Activated T-cell treated with anti-CD3 and anti-CD28 coated beads for 4 hours (primary cell): ENCODE results near the gene PMF1.

Experiments used
- DNase-seq: peaks from one replicate; pipeline ENCODE4 v3.0.0-alpha.2; 2020

PMF1 gene

GRCh38 chr1:156241311-156241811 lies 28.6 kb downstream of the PMF1 start:
- DNase-seq: no peak

GRCh38 chr1:156241926-156242325 lies 29.1 kb downstream of the PMF1 start, which contains the start of gene BGLAP:
Gene BGLAP, plus strand, starts transcription at chr1:156242184. Its CDS starts 48 bp downstream, at chr1:156242232.
- no peak for DNase-seq

DNA sequence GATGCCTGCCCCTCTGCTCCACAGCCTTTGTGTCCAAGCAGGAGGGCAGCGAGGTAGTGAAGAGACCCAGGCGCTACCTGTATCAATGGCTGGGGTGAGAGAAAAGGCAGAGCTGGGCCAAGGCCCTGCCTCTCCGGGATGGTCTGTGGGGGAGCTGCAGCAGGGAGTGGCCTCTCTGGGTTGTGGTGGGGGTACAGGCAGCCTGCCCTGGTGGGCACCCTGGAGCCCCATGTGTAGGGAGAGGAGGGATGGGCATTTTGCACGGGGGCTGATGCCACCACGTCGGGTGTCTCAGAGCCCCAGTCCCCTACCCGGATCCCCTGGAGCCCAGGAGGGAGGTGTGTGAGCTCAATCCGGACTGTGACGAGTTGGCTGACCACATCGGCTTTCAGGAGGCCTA lies 29.9 kb downstream of the PMF1 start:
- no peak for DNase-seq

GRCh38 chr1:156244126-156244525 lies 31.3 kb downstream of the PMF1 start:
- no peak for DNase-seq

DNA sequence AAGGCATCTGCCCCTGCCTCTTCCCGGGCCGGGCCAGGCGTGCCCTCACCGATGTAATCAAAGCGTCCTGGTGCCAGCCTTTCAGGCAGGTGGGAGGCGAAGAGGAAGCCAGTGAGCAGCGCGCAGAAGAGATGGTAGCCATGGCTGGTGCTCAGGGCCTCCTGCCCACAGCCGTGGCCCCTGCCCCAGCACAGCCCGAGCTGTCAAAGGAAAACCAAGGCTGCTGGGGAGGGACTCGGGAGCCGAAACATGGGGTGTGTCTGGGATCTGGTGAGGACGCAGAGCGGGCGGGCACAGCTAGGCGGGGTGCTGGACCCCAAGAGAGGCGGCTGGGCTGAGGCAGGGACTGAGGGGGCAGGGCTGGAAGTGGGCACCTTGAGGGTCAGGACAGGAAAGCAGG lies 31.9 kb downstream of the PMF1 start:
- no peak for DNase-seq

- DNase-seq: no peak
Measured at GRCh38 chr1:156245451-156246232, 32.8 kb downstream of the PMF1 start.

GRCh38 chr1:156246241-156246780 lies 33.5 kb downstream of the PMF1 start:
- no peak for DNase-seq

DNA sequence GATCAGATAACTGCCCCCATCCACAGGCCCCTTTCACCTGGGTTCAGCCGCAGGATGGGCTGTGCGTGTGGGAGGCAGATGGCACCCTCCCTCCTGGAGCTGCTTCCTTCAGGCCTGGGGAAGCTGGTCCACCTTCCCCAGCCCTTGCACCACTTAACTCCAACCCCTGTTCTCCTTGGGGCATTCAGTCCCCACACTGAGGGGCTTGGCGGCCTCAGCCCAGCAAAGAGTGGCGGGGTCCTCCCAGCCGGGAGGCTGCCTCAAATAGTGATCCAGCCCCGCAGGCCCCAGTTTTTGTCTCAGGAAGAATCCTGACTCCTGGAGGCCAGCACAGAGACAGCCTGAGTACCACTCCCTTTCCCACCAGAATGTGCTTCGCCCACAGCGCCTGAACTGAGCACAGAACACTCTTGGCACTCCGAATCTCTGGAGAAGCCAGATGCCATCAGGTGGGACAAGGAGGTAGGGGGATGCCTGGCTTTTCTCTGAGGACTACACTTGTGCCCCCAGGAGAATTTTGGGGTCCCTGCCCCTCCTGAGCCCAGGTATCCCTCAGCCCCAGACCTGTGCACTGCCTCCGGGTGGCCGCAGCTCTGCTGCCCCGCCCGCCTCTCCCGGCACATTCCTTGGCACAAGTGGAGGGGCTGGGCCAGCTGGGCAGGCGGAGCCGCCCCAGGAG lies 34.1 kb downstream of the PMF1 start:
- no peak for DNase-seq

GRCh38 chr1:156247460-156248322 lies 34.9 kb downstream of the PMF1 start, which contains the start of gene PAQR6:
Gene PAQR6, minus strand, starts transcription at chr1:156248056. Its CDS starts 1,325 bp downstream, at chr1:156246731.
- no peak for DNase-seq

- no peak for DNase-seq
Measured at GRCh38 chr1:156248323-156248683, 35.5 kb downstream of the PMF1 start.

DNA sequence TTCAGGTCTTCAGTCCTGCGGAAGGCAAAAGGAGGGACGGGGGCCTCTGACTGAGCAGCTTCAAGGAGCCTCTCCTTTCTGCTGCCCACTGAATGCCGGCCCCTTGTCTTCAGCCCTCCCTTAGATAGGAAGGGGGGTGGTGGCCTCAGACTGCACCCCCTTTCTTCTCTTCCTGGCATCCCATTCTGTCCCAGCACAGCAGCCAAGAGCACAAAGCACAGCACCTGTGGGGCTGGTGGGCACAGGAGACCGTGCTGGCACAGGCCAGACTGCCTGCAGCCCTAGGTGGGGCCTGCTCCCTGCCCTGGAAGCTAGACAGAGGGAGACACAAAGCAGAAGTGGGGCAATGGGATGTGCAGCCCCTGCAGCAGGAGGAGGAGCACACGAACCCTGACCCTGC lies 36.8 kb downstream of the PMF1 start:
- no peak for DNase-seq

DNA sequence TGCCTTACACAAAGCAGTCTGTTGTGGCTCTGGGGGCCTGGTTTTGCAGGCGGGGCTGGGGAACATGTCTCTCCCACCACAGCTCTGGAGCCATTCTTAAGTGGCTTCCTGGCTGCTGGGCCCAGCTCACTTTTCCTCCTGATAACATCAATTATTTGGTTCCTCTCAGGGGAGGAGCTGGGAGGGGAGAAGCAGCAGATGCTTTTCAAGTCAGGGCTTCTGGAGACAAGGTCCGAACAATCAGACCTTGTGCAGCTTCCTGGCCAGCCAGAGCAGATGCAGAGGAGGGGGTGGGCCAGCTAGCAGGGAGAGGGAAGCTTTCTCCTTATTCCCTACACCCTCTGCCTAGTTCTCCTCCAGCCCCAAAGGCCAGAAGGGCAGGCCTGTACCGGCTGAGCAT lies 38.7 kb downstream of the PMF1 start:
- no peak for DNase-seq

DNA sequence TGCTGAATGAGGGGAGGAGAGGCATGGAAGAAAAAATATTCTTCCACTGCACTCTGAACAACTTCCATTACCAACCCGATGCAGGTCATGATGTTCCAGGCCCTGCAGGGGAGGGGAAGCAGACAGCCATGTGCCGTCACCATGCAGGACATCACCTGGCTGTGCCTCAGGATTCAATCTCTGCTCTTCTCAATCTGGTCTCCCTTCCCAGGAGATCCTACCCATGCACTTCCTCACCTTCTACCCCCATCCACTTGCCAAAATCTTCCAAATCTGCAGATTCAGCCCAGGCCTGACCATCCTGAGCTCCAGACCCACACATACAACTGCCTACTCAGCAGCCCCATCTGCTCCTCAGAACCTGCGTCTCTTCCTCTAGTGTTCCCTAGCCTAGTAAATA lies 40.8 kb downstream of the PMF1 start:
- DNase-seq: no peak

DNA sequence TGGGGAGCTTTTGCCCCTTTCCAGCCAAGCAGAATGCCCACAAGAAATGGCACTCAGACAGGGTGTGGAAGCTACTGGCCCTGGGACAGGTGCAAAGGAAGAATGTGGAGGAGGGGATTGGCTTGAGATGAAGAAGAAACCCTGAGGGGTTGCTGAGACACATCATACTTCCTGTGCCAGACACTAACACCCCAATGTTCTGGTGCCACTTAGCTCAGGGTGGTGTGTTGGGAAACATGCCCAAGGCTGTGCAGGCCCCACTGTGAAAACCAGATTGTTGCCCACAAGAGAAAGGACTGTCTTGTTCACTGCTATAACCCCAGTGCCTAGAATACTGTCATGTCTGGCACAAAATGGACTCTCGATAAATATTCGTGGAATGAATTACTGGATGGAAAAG lies 44.9 kb downstream of the PMF1 start:
- DNase-seq: no peak

- no peak for DNase-seq
Measured at GRCh38 chr1:156258859-156259258, 46.1 kb downstream of the PMF1 start.

- DNase-seq: no peak
Measured at GRCh38 chr1:156259805-156260204, 47.0 kb downstream of the PMF1 start.

DNA sequence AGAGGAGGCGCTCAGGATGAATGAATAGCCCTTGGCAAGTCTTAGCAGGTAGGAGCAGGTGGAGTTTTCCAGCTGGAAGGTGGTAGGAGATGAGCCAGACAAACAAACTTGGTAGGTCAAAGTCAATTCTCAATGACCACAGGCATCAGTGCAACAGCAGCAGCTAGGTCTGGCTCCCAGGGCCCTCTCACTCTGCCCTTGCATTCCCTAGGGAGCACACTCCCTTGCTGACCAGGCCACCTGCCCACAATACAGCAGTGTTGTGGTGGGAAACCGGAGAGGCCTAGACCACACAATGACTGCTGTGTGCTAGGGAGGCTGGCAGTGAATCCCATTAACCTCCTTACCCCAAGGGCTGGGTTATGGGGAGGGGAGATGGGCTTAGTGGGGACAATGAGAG lies 48.1 kb downstream of the PMF1 start:
- DNase-seq: no peak

DNA sequence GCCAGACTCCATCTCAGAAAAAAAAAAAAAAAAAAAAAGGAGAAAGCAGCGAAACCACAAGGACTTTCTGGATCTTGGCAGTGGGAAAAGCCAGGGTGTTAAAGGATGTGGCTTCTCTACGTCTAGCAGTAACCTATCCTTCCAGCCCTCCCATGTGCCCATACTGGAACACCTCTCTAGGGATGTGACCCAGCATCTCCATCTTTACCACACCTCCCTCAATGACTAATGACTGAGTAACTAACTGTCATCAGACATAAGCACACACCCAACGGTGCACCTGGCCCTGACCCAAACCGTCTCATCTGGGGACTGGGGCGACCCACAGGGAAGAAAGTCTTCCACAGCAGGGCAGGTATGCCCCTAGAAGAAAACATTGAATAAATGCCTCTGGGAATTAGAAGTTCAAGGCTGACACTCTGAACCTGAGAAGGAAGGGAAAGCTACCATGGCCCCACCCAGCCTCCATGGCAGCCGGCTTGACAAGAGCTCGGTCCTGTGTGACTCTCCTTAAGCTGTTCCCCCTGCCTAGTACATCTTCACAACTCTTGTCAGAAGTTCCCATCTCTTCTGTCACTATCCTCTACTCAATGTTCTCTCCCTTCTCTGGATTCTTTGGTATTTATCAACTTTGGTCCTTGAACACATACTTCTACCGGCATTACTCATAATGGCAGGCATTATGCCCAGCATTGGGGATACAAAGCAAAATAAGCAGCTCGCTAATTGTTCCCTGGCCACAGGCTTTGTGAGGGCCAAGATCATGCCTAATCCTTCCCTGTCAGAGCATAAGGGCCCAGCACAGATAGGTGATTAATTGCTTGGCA lies 49.9 kb downstream of the PMF1 start:
- no peak for DNase-seq

DNA sequence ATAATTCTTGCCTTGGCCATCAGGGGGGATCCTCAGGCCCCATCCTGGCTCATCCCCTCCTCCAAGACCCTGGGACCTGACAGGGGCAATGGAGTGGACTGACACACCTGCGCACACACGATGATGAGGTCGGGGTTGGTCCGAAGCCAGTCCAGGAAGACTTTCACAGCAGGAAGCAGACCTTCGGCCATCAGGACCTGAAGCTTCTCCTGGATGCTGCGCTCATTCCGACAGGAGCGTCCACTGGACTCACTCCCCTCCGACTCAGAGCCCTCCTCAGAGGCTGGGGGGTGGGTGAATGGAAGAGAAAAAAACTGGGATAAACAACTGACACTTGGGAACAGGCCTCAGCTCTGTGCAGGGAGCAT lies 50.5 kb downstream of the PMF1 start:
- no peak for DNase-seq

- DNase-seq: no peak
Measured at GRCh38 chr1:156266051-156266450, 53.2 kb downstream of the PMF1 start.

- no peak for DNase-seq
Measured at GRCh38 chr1:156268336-156268735, 55.5 kb downstream of the PMF1 start.

GRCh38 chr1:156270314-156270713 lies 57.5 kb downstream of the PMF1 start:
- no peak for DNase-seq
